Hematopoietic multipotent progenitor cell treated with erythropoietin and hydrocortisone succinate and interleukin-3 and kit ligand, for 15 days (in vitro differentiated cells): Measurements from ENCODE around the gene EIF4A2.
"Not testable (repeated sequence)": the region's sequence is repeated elsewhere in the genome, so short reads cannot be mapped to it uniquely, and the experiment has no call there.

Experiments
- DNase-seq: peaks from one replicate; pipeline ENCODE4 v3.0.0-alpha.2; 2015; ENCODE audit warnings: low spot score

EIF4A2 gene

GRCh38 chr3:186821429-186822387, 38.3 kb downstream of the EIF4A2 start:
- peak; percentile 78 for DNase-seq

- DNase-seq: not testable (repeated sequence)
Measured at GRCh38 chr3:186822388-186822759, 39.0 kb downstream of the EIF4A2 start.

GRCh38 chr3:186823386-186823785, 40.0 kb downstream of the EIF4A2 start:
- no peak for DNase-seq

- no peak for DNase-seq
Measured at GRCh38 chr3:186824430-186825139, 41.2 kb downstream of the EIF4A2 start.

- DNase-seq: peak; percentile 51
Measured at GRCh38 chr3:186825294-186825821, 42.0 kb downstream of the EIF4A2 start.

GRCh38 chr3:186825872-186826409, 42.6 kb downstream of the EIF4A2 start:
- no peak for DNase-seq

- DNase-seq: no peak
Measured at GRCh38 chr3:186826410-186826975, 43.1 kb downstream of the EIF4A2 start.

GRCh38 chr3:186826976-186827857, 43.8 kb downstream of the EIF4A2 start:
- DNase-seq: peak; percentile 92

- no peak for DNase-seq
Measured at GRCh38 chr3:186828340-186828739, 45.0 kb downstream of the EIF4A2 start.

GRCh38 chr3:186831798-186832197, 48.4 kb downstream of the EIF4A2 start:
- DNase-seq: no peak

- no peak for DNase-seq
Measured at GRCh38 chr3:186832276-186832675, 48.9 kb downstream of the EIF4A2 start.
